Lower leg skin (tissue), 3 donors: Measurements from ENCODE around the gene ERVK3-1.

Source experiments
- CTCF ChIP-seq, 3 donors: fragments of 450-650 bp; IDR thresholded peaks; one replicate each; pipeline ENCODE4 v1.5.1; 2016; ENCODE audit warnings: antibody characterized with exemption in 3 of 3, mild to moderate bottlenecking in 3 of 3, moderate library complexity in 2 of 3
- POLR2A ChIP-seq, 2 donors: fragments of 450-650 bp; IDR thresholded peaks; one replicate each; pipeline ENCODE4 v1.6.1; 2016 to 2017; ENCODE audit warnings: antibody characterized with exemption in 2 of 2, mild to moderate bottlenecking in 1 of 2, moderate library complexity in 1 of 2

- TF ChIP-seq CTCF (IDR thresholded peaks at IDR 0.05) (no peak), POLR2A (IDR thresholded peaks at IDR 0.05) (no peak)
These were observed 13.2 kb upstream of the ERVK3-1 start for GRCh38 chr19:58291943-58292342.
